NCI-H460 (cell line): Measurements from ENCODE around the gene TNC. TPM values are rescaled to one million over a fixed set of nuclear protein-coding genes. Genes with fewer than 3 reads are reported as not detected.

Source experiments
- DNase-seq: peaks from one replicate; pipeline ENCODE4 v3.0.0-alpha.2; 2016; ENCODE audit warnings: low read depth; ENCODE audit errors: extremely low read depth
- total RNA-seq: library from RNA; depleted of rRNA; stranded (reverse); fragments of >200 nt; shearing (Covaris generic); gene quantifications from 2 replicates; pipeline ENCODE4 v1.2.3, GENCODE V29; 2014

The TNC gene
- total RNA-seq, 1 experiment from 2014 or later, result not detected

GRCh38 chr9:115106001-115106400 lies 12.0 kb downstream of the TNC start:
- DNase-seq, result no peak

- DNase-seq, result no peak
Measured at GRCh38 chr9:115104908-115105307, 13.0 kb downstream of the TNC start.

- DNase-seq, result no peak
Measured at GRCh38 chr9:115103746-115104477, 14.0 kb downstream of the TNC start.

GRCh38 chr9:115099901-115100300 lies 18.1 kb downstream of the TNC start:
- no peak for DNase-seq

GRCh38 chr9:115098226-115098965 lies 19.6 kb downstream of the TNC start:
- no peak for DNase-seq

- no peak for DNase-seq
Measured at GRCh38 chr9:115093520-115093919, 24.4 kb downstream of the TNC start.

- no peak for DNase-seq
Measured at GRCh38 chr9:115090486-115090885, 27.5 kb downstream of the TNC start.

- DNase-seq, result no peak
Measured at GRCh38 chr9:115088860-115089259, 29.1 kb downstream of the TNC start.

- no peak for DNase-seq
Measured at GRCh38 chr9:115086886-115087285, 31.1 kb downstream of the TNC start.

- DNase-seq, result no peak
Measured at GRCh38 chr9:115086461-115086860, 31.5 kb downstream of the TNC start.

GRCh38 chr9:115085773-115086377 lies 32.1 kb downstream of the TNC start:
- no peak for DNase-seq

GRCh38 chr9:115084709-115085108 lies 33.2 kb downstream of the TNC start:
- no peak for DNase-seq

GRCh38 chr9:115084157-115084556 lies 33.8 kb downstream of the TNC start:
- DNase-seq, result no peak

- no peak for DNase-seq
Measured at GRCh38 chr9:115080242-115080641, 37.7 kb downstream of the TNC start.

GRCh38 chr9:115079156-115079555 lies 38.8 kb downstream of the TNC start:
- DNase-seq, result no peak

- no peak for DNase-seq
Measured at GRCh38 chr9:115073456-115073855, 44.5 kb downstream of the TNC start.

GRCh38 chr9:115071176-115071575 lies 46.8 kb downstream of the TNC start:
- no peak for DNase-seq

GRCh38 chr9:115069771-115070170 lies 48.2 kb downstream of the TNC start:
- DNase-seq, result no peak

GRCh38 chr9:115069302-115069701 lies 48.7 kb downstream of the TNC start:
- DNase-seq, result no peak

- DNase-seq, result no peak
Measured at GRCh38 chr9:115068031-115068430, 49.9 kb downstream of the TNC start.

GRCh38 chr9:115063058-115063845 lies 54.7 kb downstream of the TNC start:
- DNase-seq, result no peak
